GM12865 (cell line): ENCODE measurements around the gene DLG2.

ENCODE experiments used
- DNase-seq: peaks from one replicate; pipeline ENCODE4 v3.0.0; 2010; ENCODE audit warnings: low read depth
- H3K4me3 ChIP-seq: 2 replicates; pipeline ENCODE4 v1.5.1; 2011; ENCODE audit warnings: mild to moderate bottlenecking, low read depth, low read length, control low read depth
- TF ChIP-seq, protein P1 (sequence below): IDR thresholded peaks from 2 replicates; pipeline ENCODE4 v1.5.1; 2011; ENCODE audit warnings: low read length, control low read depth, low read depth, inconsistent platforms; ENCODE audit not compliant: insufficient read depth; ENCODE audit errors: missing control alignments

The DLG2 gene

DNA sequence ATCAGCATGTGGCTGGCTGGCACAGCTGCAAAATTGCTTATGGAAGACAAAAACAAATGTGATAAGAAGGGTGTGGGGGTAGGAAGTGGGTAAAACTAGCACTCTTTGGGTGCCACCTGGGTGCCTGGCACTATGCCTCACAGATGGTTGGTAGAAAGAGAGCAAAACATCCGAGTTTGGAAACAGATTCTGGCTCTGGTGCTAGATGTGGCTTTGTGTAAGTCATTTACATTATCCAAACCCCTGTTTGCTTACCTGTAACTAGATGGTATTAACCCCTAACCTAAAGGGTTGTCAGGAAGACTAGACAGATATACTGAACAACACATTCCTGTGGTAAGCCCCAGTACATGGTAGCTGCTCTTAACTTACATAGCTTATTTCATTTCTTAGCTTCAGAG is 905.6 kb downstream of the DLG2 start:
- TF ChIP-seq, protein P1, sequence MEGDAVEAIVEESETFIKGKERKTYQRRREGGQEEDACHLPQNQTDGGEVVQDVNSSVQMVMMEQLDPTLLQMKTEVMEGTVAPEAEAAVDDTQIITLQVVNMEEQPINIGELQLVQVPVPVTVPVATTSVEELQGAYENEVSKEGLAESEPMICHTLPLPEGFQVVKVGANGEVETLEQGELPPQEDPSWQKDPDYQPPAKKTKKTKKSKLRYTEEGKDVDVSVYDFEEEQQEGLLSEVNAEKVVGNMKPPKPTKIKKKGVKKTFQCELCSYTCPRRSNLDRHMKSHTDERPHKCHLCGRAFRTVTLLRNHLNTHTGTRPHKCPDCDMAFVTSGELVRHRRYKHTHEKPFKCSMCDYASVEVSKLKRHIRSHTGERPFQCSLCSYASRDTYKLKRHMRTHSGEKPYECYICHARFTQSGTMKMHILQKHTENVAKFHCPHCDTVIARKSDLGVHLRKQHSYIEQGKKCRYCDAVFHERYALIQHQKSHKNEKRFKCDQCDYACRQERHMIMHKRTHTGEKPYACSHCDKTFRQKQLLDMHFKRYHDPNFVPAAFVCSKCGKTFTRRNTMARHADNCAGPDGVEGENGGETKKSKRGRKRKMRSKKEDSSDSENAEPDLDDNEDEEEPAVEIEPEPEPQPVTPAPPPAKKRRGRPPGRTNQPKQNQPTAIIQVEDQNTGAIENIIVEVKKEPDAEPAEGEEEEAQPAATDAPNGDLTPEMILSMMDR: no peak
- H3K4me3 ChIP-seq: no peak overlapping the region
- DNase-seq: no peak

DNA sequence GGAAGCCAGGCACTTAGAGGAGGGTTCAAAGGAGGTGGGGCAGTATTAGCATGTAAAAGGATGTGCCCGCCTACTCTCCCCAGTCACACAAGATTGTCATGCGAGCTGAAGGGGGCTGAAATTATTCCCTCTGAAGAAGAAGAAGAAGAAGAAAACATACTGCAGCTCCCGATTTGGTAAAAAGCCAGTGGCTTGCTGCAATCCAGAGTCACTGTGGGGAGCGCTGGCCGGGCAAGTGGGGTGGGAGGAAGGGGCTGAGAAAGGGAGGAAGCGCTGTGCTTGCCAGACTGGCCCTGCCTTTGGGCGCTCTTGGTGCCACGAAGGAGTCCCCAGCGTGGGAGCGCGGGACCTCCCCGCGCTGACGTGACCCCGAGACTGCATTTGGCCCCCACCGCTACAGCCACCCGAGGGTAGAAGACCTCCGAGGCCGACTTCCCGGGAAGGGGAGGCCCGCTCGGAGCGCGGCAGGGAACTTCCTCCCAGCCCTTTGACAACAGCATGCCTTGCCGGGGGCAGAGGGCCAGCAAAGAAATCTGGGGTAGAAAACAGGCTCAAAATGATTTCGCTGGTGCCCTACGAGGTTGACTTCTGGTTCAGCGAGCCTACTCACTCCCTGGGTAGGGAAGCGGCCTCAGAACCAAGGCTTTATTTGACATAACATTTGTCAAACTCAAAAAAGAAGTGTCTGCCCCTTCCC is 906.3 kb downstream of the DLG2 start:
- no peak for DNase-seq
- TF ChIP-seq, protein P1: no peak
- H3K4me3 ChIP-seq: no peak overlapping the region

DNA sequence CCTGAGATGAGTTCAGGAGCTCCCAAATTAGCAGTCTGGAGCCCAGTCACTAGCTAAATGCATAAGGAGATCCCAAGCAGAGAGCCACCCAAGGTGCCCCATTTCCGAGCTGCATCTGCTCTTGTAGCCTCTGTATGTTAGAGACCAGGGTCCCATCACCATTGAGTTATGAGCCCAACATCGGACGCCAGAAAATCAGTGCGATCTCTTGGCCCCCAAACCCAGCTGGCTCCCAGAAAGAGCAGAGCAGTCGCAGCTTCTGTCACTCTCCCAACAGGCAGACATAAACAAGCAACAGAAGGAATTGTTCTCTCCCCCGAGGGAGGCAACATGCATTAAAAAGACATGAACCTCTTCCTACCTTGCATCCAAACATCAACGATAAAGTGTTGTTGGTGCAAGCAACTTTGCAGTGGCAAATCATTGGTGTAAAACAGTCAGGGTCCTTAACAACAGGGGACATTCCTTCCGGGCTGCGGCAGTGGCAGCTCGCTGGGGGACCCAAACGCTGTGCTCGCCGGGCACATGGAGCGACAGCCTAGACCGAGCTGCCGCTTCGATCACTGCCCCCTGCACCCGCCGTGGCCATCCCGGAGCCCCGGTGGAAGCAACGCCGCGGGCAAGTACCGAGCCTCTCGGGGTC is 907.1 kb downstream of the DLG2 start:
- no peak for DNase-seq
- H3K4me3 ChIP-seq: no peak overlapping the region
- TF ChIP-seq, protein P1: no peak

DNA sequence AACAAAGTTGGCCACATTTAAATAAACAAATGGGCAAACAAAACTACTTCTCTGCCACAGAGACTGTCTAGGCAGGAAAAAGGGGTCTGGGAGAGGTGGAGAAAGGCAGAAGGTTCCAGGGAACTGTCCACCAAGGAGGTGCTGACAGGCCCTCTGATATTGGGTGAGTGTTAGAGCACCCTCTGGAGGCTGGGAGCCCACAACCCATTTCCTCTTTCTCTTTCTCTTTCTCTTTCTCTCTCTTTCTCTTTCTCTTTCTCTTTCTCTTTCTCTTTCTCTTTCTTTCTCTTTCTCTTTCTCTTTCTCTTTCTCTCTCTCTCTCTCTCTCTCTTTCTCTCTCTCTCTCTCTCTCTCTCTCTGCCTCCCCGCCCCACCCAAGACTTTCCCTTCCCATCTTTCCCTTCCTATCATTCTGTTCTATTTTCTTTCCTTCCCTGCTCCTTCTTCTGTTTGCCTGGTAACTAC is 912.8 kb downstream of the DLG2 start:
- peak; percentile 26 for DNase-seq
- H3K4me3 ChIP-seq: no peak overlapping the region
- TF ChIP-seq, protein P1: no peak

DNA sequence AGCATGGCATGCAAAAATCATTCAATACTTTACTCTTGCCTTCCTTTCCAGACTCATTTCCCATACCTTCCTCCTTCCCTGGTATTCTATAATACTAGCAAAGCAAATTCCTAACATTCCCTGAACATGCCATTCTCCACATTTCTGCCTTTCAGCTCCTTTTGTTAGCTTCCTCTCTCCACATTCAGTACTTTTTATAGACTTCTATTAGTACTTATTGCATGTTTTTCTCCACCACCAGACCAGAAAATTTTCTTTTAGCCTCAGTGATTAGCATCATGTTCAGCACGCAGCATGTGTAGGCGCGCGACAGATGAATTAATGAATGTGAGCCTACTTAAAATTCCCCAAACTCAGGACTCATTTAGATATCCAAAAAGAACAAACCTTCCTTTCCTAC is 935.3 kb downstream of the DLG2 start:
- no peak for DNase-seq
- TF ChIP-seq, protein P1: no peak
- H3K4me3 ChIP-seq: no peak overlapping the region

DNA sequence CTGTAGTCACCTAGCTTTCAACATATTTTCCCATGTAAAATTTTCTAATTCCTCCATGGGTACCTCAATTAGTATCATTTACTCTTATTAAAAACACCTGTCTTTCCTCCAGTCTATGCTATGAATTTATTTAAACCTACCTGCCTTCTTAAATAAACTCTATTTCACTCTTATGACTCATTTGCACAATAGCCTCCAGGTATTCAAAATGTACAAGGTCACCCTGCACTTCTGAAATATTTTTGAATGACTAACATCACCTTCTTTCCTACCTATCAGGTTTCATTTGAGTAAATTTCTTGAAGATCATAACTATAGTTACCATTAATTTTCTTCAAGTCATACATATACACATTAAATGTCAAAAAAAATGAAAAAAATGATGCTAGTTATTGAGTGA is 939.7 kb downstream of the DLG2 start:
- no peak overlapping the region for H3K4me3 ChIP-seq
- DNase-seq: no peak
- TF ChIP-seq, protein P1: no peak
